Measurements from ENCODE around the gene CD99L2. TPM values are rescaled to one million over a fixed set of nuclear protein-coding genes. Genes with fewer than 3 reads are reported as not detected.

The CD99L2 gene
- total RNA-seq, 8 experiments from 2014 or later = 21.2 to 86.8 (median 44.1) TPM

GRCh38 chrX:150919401-150919800 is 20.9 kb upstream of the CD99L2 start:
- H3K4me1 ChIP-seq (replicated peaks in 1 of 2) = no peaks in the 10 kb centered on the region
- H3K4me3 ChIP-seq = no peak overlapping the region
- in situ Hi-C loops (cut with MboI; ENCODE audit: low pct_unique_long_range_greater_than_20kb in 2 of 9, low sequenced_read_pairs in 9 of 9, unreplicated experiment in 9 of 9) = no loop called here
- no peak for ATAC-seq (replicated peaks in 6 of 8)
- H3K27ac ChIP-seq = no peak overlapping the region

- ATAC-seq (replicated peaks in 6 of 8) = peak in 1 of 8 experiments; percentile 48
- WGBS, 10 experiments = 28 to 89% (median 61%) methylated on average over 1 to 6 of the region's 9 CpGs; no CpG with 5 or more reads in 5 of the 10 experiments
- in situ Hi-C loops (cut with MboI; ENCODE audit: low pct_unique_long_range_greater_than_20kb in 2 of 9, low sequenced_read_pairs in 9 of 9, unreplicated experiment in 9 of 9) = no loop called here
- Histone ChIP-seq H3K4me3 (no peak overlapping the region), H3K4me1 (replicated peaks in 1 of 2) (no peaks in the 10 kb centered on the region), H3K27ac (no peak overlapping the region)
These were observed 15.0 kb upstream of the CD99L2 start for GRCh38 chrX:150913511-150913910.

GRCh38 chrX:150907474-150907873 is 9.0 kb upstream of the CD99L2 start:
- WGBS, 10 experiments = 87% methylated on average over 3 of the region's 7 CpGs; no CpG with 5 or more reads in 9 of the 10 experiments
- H3K27ac ChIP-seq = no peak overlapping the region
- no peak overlapping the region for H3K4me3 ChIP-seq
- in situ Hi-C loops (cut with MboI; ENCODE audit: low pct_unique_long_range_greater_than_20kb in 2 of 9, low sequenced_read_pairs in 9 of 9, unreplicated experiment in 9 of 9) = no loop called here
- H3K4me1 ChIP-seq (replicated peaks in 1 of 2) = peaks cover 6 to 10% of the 10 kb centered on the region in 2 donors
- ATAC-seq (replicated peaks in 6 of 8) = no peak

- H3K4me1 ChIP-seq (replicated peaks in 1 of 2) = peaks cover 10 to 15% of the 10 kb centered on the region in 2 donors
- no peak for ATAC-seq (replicated peaks in 6 of 8)
- WGBS, 10 experiments = 80 to 100% (median 87%) methylated on average over 1 to 6 of the region's 6 CpGs; no CpG with 5 or more reads in 6 of the 10 experiments
- in situ Hi-C loops (cut with MboI; ENCODE audit: low pct_unique_long_range_greater_than_20kb in 2 of 9, low sequenced_read_pairs in 9 of 9, unreplicated experiment in 9 of 9) = no loop called here
- H3K4me3 ChIP-seq = no peak overlapping the region
- H3K27ac ChIP-seq = no peak overlapping the region
These were observed 8.2 kb upstream of the CD99L2 start for GRCh38 chrX:150906694-150907093.

GRCh38 chrX:150905293-150905692 is 6.8 kb upstream of the CD99L2 start:
- in situ Hi-C loops (cut with MboI; ENCODE audit: low pct_unique_long_range_greater_than_20kb in 2 of 9, low sequenced_read_pairs in 9 of 9, unreplicated experiment in 9 of 9) = no loop called here
- WGBS, 10 experiments = 92% methylated on average over 2 of the region's 3 CpGs; no CpG with 5 or more reads in 9 of the 10 experiments
- no peak for ATAC-seq (replicated peaks in 6 of 8)

GRCh38 chrX:150903110-150903508 is 4.6 kb upstream of the CD99L2 start:
- WGBS, 10 experiments = 0 to 57% (median 22%) methylated on average over 1 to 5 of the region's 6 CpGs; no CpG with 5 or more reads in 5 of the 10 experiments

More at GRCh38 chrX:150905293-150905692, 6.8 kb upstream of the CD99L2 start:
- H3K4me1 ChIP-seq (replicated peaks in 1 of 2) = peaks cover 10 to 16% of the 10 kb centered on the region in 2 donors
- no peak overlapping the region for H3K4me3 ChIP-seq
- H3K27ac ChIP-seq = no peak overlapping the region

GRCh38 chrX:150902434-150903109 is 4.1 kb upstream of the CD99L2 start:
- H3K4me3 ChIP-seq = no peak overlapping the region
- 0 to 40% (median 16%) methylated on average over 1 to 6 of the region's 7 CpGs; no CpG with 5 or more reads in 4 of the 10 experiments for WGBS, 10 experiments
- no peak for ATAC-seq (replicated peaks in 6 of 8)
- peaks cover 17 to 24% of the 10 kb centered on the region in 2 donors for H3K4me1 ChIP-seq (replicated peaks in 1 of 2)
- peak overlapping the region in 1 of 2 donors; percentile 13 for H3K27ac ChIP-seq
- in situ Hi-C loops (cut with MboI; ENCODE audit: low pct_unique_long_range_greater_than_20kb in 2 of 9, low sequenced_read_pairs in 9 of 9, unreplicated experiment in 9 of 9) = no loop called here

More at GRCh38 chrX:150903110-150903508, 4.6 kb upstream of the CD99L2 start:
- H3K4me3 ChIP-seq = no peak overlapping the region
- in situ Hi-C loops (cut with MboI; ENCODE audit: low pct_unique_long_range_greater_than_20kb in 2 of 9, low sequenced_read_pairs in 9 of 9, unreplicated experiment in 9 of 9) = no loop called here
- peak in 1 of 8 experiments; percentile 7 for ATAC-seq (replicated peaks in 6 of 8)
- peaks cover 17 to 24% of the 10 kb centered on the region in 2 donors for H3K4me1 ChIP-seq (replicated peaks in 1 of 2)
- no peak overlapping the region for H3K27ac ChIP-seq

- in situ Hi-C loops (cut with MboI; ENCODE audit: low pct_unique_long_range_greater_than_20kb in 2 of 9, low sequenced_read_pairs in 9 of 9, unreplicated experiment in 9 of 9) = no loop called here
- peaks cover 19 to 24% of the 10 kb centered on the region in 2 donors for H3K4me1 ChIP-seq (replicated peaks in 1 of 2)
- ATAC-seq (replicated peaks in 6 of 8) = peak; percentile 4 to 30 (median 16)
- WGBS, 10 experiments = 13 to 27% methylated on average over 4 to 9 of the region's 42 CpGs; no CpG with 5 or more reads in 8 of the 10 experiments
- H3K27ac ChIP-seq = peak overlapping the region; percentile 97 to 98
- H3K4me3 ChIP-seq = peak overlapping the region; percentile 45 to 99 (median 70)
These were observed 806 bp upstream of the CD99L2 start for GRCh38 chrX:150899191-150899757.

- WGBS, 10 experiments = 0 to 30% (median 16%) methylated on average over 2 to 7 of the region's 22 CpGs; no CpG with 5 or more reads in 5 of the 10 experiments
- peak overlapping the region; percentile 45 to 99 (median 70) for H3K4me3 ChIP-seq
- no peak for ATAC-seq (replicated peaks in 6 of 8)
- in situ Hi-C loops (cut with MboI; ENCODE audit: low pct_unique_long_range_greater_than_20kb in 2 of 9, low sequenced_read_pairs in 9 of 9, unreplicated experiment in 9 of 9) = no loop called here
- H3K27ac ChIP-seq = peak overlapping the region; percentile 97 to 98
- H3K4me1 ChIP-seq (replicated peaks in 1 of 2) = peaks cover 14 to 15% of the 10 kb centered on the region in 2 donors
These were observed 797 bp downstream of the CD99L2 start for GRCh38 chrX:150897421-150898320.

GRCh38 chrX:150896632-150897031 is 1.8 kb downstream of the CD99L2 start:
- in situ Hi-C loops (cut with MboI; ENCODE audit: low pct_unique_long_range_greater_than_20kb in 2 of 9, low sequenced_read_pairs in 9 of 9, unreplicated experiment in 9 of 9) = no loop called here
- H3K4me3 ChIP-seq = no peak overlapping the region
- WGBS, 10 experiments = 32% methylated on average over 4 of the region's 6 CpGs; no CpG with 5 or more reads in 9 of the 10 experiments

GRCh38 chrX:150893936-150894335 is 4.5 kb downstream of the CD99L2 start:
- peaks cover 0 to 2% of the 10 kb centered on the region in 2 donors for H3K4me1 ChIP-seq (replicated peaks in 1 of 2)
- in situ Hi-C loops (cut with MboI; ENCODE audit: low pct_unique_long_range_greater_than_20kb in 2 of 9, low sequenced_read_pairs in 9 of 9, unreplicated experiment in 9 of 9) = no loop called here
- H3K4me3 ChIP-seq = no peak overlapping the region
- ATAC-seq (replicated peaks in 6 of 8) = no peak
- 76 to 100% (median 85%) methylated on average over 2 to 3 of the region's 5 CpGs; no CpG with 5 or more reads in 7 of the 10 experiments for WGBS, 10 experiments
- H3K27ac ChIP-seq = no peak overlapping the region

More at GRCh38 chrX:150896632-150897031, 1.8 kb downstream of the CD99L2 start:
- no peak overlapping the region for H3K27ac ChIP-seq
- H3K4me1 ChIP-seq (replicated peaks in 1 of 2) = peaks cover 9% of the 10 kb centered on the region in 2 donors
- no peak for ATAC-seq (replicated peaks in 6 of 8)

- in situ Hi-C loops (cut with MboI; ENCODE audit: low pct_unique_long_range_greater_than_20kb in 2 of 9, low sequenced_read_pairs in 9 of 9, unreplicated experiment in 9 of 9) = no loop called here
- H3K4me1 ChIP-seq (replicated peaks in 1 of 2) = no peaks in the 10 kb centered on the region
- 17 to 80% (median 51%) methylated on average over 1 to 3 of the region's 3 CpGs; no CpG with 5 or more reads in 7 of the 10 experiments for WGBS, 10 experiments
- H3K27ac ChIP-seq = no peak overlapping the region
- no peak for ATAC-seq (replicated peaks in 6 of 8)
- H3K4me3 ChIP-seq = no peak overlapping the region
These were observed 9.3 kb downstream of the CD99L2 start for GRCh38 chrX:150889131-150889530.

Data from motor neuron (in vitro differentiated cells).